H1 (cell line): ENCODE data around the gene INPP4A. TPM values are rescaled to one million over a fixed set of nuclear protein-coding genes. Genes with fewer than 3 reads are reported as not detected.

Source experiments
- CTCF ChIA-PET: fragments of 300-600 bp; sonication (Branson Sonifier 250); formaldehyde crosslinking; loops from one replicate; lab custom pipeline; 2021; ENCODE audit not compliant: partially characterized antibody; lab: Charles Lee
- POLR2A ChIA-PET: fragments of 300-600 bp; sonication (Branson Sonifier 250); formaldehyde crosslinking; loops from one replicate; lab custom pipeline; 2021; ENCODE audit warnings: inconsistent platforms; ENCODE audit not compliant: partially characterized antibody; lab: Charles Lee
- DNase-seq, 2 experiments: peaks; one replicate each; pipeline versions ENCODE4 v3.0.0 to v3.0.0-alpha.2; 2010 to 2022; ENCODE audit warnings: low spot score in 2 of 2, low read depth in 1 of 2, mixed read lengths in 1 of 2
- FAIRE-seq: peaks from 2 replicates; lab custom pipeline; 2011; peaks lifted over from hg19 to GRCh38; lab: Jason Lieb, UNC
- H2AFZ ChIP-seq: 2 replicates; pipeline ENCODE4 v1.8.1; 2012; ENCODE audit warnings: low read length, inconsistent platforms
- H2AK5ac ChIP-seq: 2 replicates; pipeline ENCODE4 v1.6.1; 2013; ENCODE audit warnings: low read depth, low read length
- H2BK120ac ChIP-seq: replicated peaks from 2 replicates; pipeline ENCODE3; 2013; ENCODE audit warnings: low read depth, low read length, inconsistent platforms
- H2BK12ac ChIP-seq: 2 replicates; pipeline ENCODE4 v1.6.1; 2013; ENCODE audit warnings: low read depth, low read length
- H2BK15ac ChIP-seq: 2 replicates; pipeline ENCODE4 v1.6.1; 2013; ENCODE audit warnings: low read length
- H2BK20ac ChIP-seq: 2 replicates; pipeline ENCODE4 v1.6.1; 2013; ENCODE audit warnings: low read length
- H2BK5ac ChIP-seq: 2 replicates; pipeline ENCODE4 v1.6.1; 2013; ENCODE audit warnings: low read depth, low read length
- H3K14ac ChIP-seq: 2 replicates; pipeline ENCODE4 v1.6.1; 2013; ENCODE audit warnings: inconsistent platforms; ENCODE audit not compliant: insufficient read length
- H3K18ac ChIP-seq: 2 replicates; pipeline ENCODE4 v1.6.1; 2013; ENCODE audit warnings: low read length; ENCODE audit errors: extremely low read depth
- H3K23ac ChIP-seq: 2 replicates; pipeline ENCODE4 v1.6.1; 2013; ENCODE audit warnings: inconsistent platforms; ENCODE audit not compliant: insufficient read length
- H3K23me2 ChIP-seq: 2 replicates; pipeline ENCODE4 v1.6.1; 2013; ENCODE audit warnings: low read depth, low read length
- H3K27ac ChIP-seq: 2 replicates; pipeline ENCODE4 v1.6.1; 2011; ENCODE audit warnings: low read depth, low read length, inconsistent platforms
- H3K27me3 ChIP-seq, 4 experiments: replicated peaks in 1 of 4; 1 replicate in 1 of 4; 2 replicates in 3 of 4; pipeline versions ENCODE4 v1.6.1 to v1.8.1; 2011 to 2013; ENCODE audit warnings: low read length in 3 of 4, mild to moderate bottlenecking in 3 of 4, inconsistent platforms in 2 of 4, mixed read lengths in 2 of 4, moderate library complexity in 1 of 4; ENCODE audit not compliant: control insufficient read depth in 3 of 4, insufficient read depth in 3 of 4; ENCODE audit errors: extremely low read depth in 1 of 4
- H3K36me3 ChIP-seq, 4 experiments: 2 replicates each; pipeline versions ENCODE4 v1.6.1 to v1.8.1; 2011 to 2013; ENCODE audit warnings: mild to moderate bottlenecking in 4 of 4, low read length in 3 of 4, moderate library complexity in 2 of 4, control low read depth in 1 of 4, inconsistent platforms in 1 of 4; ENCODE audit not compliant: insufficient read depth in 4 of 4, control insufficient read depth in 2 of 4
- H3K4ac ChIP-seq: replicated peaks from 2 replicates; pipeline ENCODE3; 2013; ENCODE audit warnings: low read length, low read depth, mixed read lengths, inconsistent platforms; ENCODE audit not compliant: insufficient read length
- H3K4me1 ChIP-seq, 4 experiments: replicated peaks in 1 of 4; 1 replicate in 1 of 4; 2 replicates in 3 of 4; pipeline versions ENCODE4 v1.6.1 to v1.8.1; 2011 to 2013; ENCODE audit warnings: low read length in 3 of 4, inconsistent platforms in 2 of 4, mixed read lengths in 1 of 4; ENCODE audit not compliant: insufficient read depth in 4 of 4, control insufficient read depth in 3 of 4
- H3K4me2 ChIP-seq, 2 experiments: 2 replicates each; pipeline versions ENCODE4 v1.6.1 to v1.8.1; 2011 to 2013; ENCODE audit warnings: low read depth in 2 of 2, low read length in 2 of 2, control low read depth in 1 of 2, inconsistent platforms in 1 of 2, mild to moderate bottlenecking in 1 of 2; ENCODE audit not compliant: insufficient read depth in 1 of 2
- H3K4me3 ChIP-seq, 4 experiments: fragments of 200-600, 300-600 bp in 1 of 4; sonication (generic), shearing (Covaris generic), sonication (Bioruptor Twin) in 1 of 4; 2 replicates each; pipeline versions ENCODE4 v1.5.1 to v1.8.1; 2011 to 2016; ENCODE audit warnings: low read length in 4 of 4, low read depth in 3 of 4, control low read depth in 2 of 4, inconsistent platforms in 2 of 4, mild to moderate bottlenecking in 2 of 4, mixed read lengths in 1 of 4, moderate library complexity in 1 of 4; ENCODE audit not compliant: insufficient read depth in 2 of 4; ENCODE audit errors: extremely low read depth in 1 of 4
- H3K56ac ChIP-seq: replicated peaks from 2 replicates; pipeline ENCODE3; 2013; ENCODE audit warnings: low read depth, mild to moderate bottlenecking, mixed read lengths, low read length, inconsistent platforms; ENCODE audit not compliant: insufficient read length
- H3K79me1 ChIP-seq: 2 replicates; pipeline ENCODE4 v1.6.1; 2013; ENCODE audit warnings: low read depth, low read length, control low read depth
- H3K79me2 ChIP-seq, 2 experiments: 2 replicates each; pipeline versions ENCODE4 v1.6.1 to v1.8.1; 2012 to 2013; ENCODE audit warnings: low read length in 2 of 2, mild to moderate bottlenecking in 2 of 2, inconsistent platforms in 1 of 2; ENCODE audit not compliant: insufficient read depth in 2 of 2, control insufficient read depth in 1 of 2
- H3K9ac ChIP-seq, 4 experiments: replicated peaks in 1 of 4; 1 replicate in 1 of 4; 2 replicates in 3 of 4; pipeline versions ENCODE4 v1.6.1 to v1.8.1; 2011 to 2013; ENCODE audit warnings: low read depth in 3 of 4, low read length in 3 of 4, control low read depth in 2 of 4, mild to moderate bottlenecking in 2 of 4, moderate library complexity in 2 of 4, inconsistent platforms in 1 of 4; ENCODE audit errors: extremely low read depth in 1 of 4
- H3K9me3 ChIP-seq, 2 experiments: 2 replicates each; pipeline versions ENCODE4 v1.6.1 to v1.8.1; 2012 to 2013; ENCODE audit warnings: mild to moderate bottlenecking in 2 of 2, moderate library complexity in 2 of 2, control low read depth in 1 of 2, inconsistent platforms in 1 of 2, low read depth in 1 of 2, low read length in 1 of 2, mixed read lengths in 1 of 2; ENCODE audit not compliant: insufficient read depth in 2 of 2
- H4K20me1 ChIP-seq, 2 experiments: replicated peaks in 1 of 2; 2 replicates each; pipeline versions ENCODE3 to v1.8.1; 2011 to 2013; ENCODE audit warnings: inconsistent platforms in 2 of 2, low read length in 2 of 2, mild to moderate bottlenecking in 1 of 2; ENCODE audit not compliant: insufficient read depth in 2 of 2, control insufficient read depth in 1 of 2
- H4K5ac ChIP-seq: 2 replicates; pipeline ENCODE4 v1.6.1; 2013; ENCODE audit warnings: low read length, low read depth, mixed read lengths, inconsistent platforms; ENCODE audit not compliant: insufficient read length
- H4K8ac ChIP-seq: 2 replicates; pipeline ENCODE4 v1.8.0; 2013; ENCODE audit warnings: mild to moderate bottlenecking, moderate library complexity, low read length, inconsistent platforms; ENCODE audit not compliant: insufficient read depth; ENCODE audit errors: extremely low read depth
- H4K91ac ChIP-seq: replicated peaks from 2 replicates; pipeline ENCODE3; 2013; ENCODE audit warnings: low read length, mixed read lengths, inconsistent platforms; ENCODE audit not compliant: insufficient read length
- BACH1 ChIP-seq: IDR thresholded peaks from 2 replicates; pipeline ENCODE4 v1.6.1; 2012; ENCODE audit warnings: low read length, improper control_type of control experiment
- CTBP2 ChIP-seq: IDR thresholded peaks from 2 replicates; pipeline ENCODE4 v1.7.0; 2011; ENCODE audit warnings: borderline replicate concordance, mild to moderate bottlenecking, moderate library complexity, mixed read lengths, low read length; ENCODE audit not compliant: insufficient read depth, insufficient read length
- FOSL1 ChIP-seq: IDR thresholded peaks from 2 replicates; pipeline ENCODE4 v1.6.1; 2011; ENCODE audit warnings: mild to moderate bottlenecking, low read depth, low read length, moderate library complexity; ENCODE audit not compliant: insufficient read depth
- KDM1A ChIP-seq: fragments of 200-600, 300-600 bp; sonication (generic); IDR thresholded peaks from 2 replicates; pipeline ENCODE4 v1.7.1; 2016; ENCODE audit warnings: mild to moderate bottlenecking, low read length, borderline replicate concordance
- KDM5A ChIP-seq: fragments of 200-600 bp; IDR thresholded peaks from 2 replicates; pipeline ENCODE4 v1.7.1; 2012; ENCODE audit warnings: mild to moderate bottlenecking, low read length, inconsistent platforms, mixed read lengths
- PHF8 ChIP-seq: fragments of 200-600 bp; sonication (generic); conservative IDR thresholded peaks from 2 replicates; pipeline ENCODE4 v1.7.1; 2012; ENCODE audit warnings: low read depth, mild to moderate bottlenecking, inconsistent platforms, low read length, moderate library complexity
- POLR2AphosphoS5 ChIP-seq: IDR thresholded peaks from 2 replicates; pipeline ENCODE4 v1.6.1; 2011; ENCODE audit warnings: low read depth, low read length
- RNF2 ChIP-seq: fragments of 200-900, 300-1000 bp; sonication (generic); IDR thresholded peaks from 2 replicates; pipeline ENCODE4 v1.7.1; 2016; ENCODE audit warnings: borderline replicate concordance, low read depth, mild to moderate bottlenecking, antibody characterized with exemption, low read length; ENCODE audit not compliant: poor library complexity, severe bottlenecking; ENCODE audit errors: missing control alignments
- WGBS, 2 experiments: shearing (Covaris generic) in 1 of 2; methylation state at CpG; one replicate each; pipeline versions ENCODE4 v1.1.6 to v1.1.7; 2013 to 2015; ENCODE audit warnings: low lambda C conversion rate in 2 of 2, mixed read lengths in 2 of 2, inconsistent platforms in 1 of 2, low coverage in 1 of 2, missing lambda C conversion rate in 1 of 2; ENCODE audit not compliant: insufficient replicate concordance in 2 of 2, insufficient coverage in 1 of 2, insufficient read length in 1 of 2; ENCODE audit errors: extremely low coverage in 1 of 2, missing lambda C conversion rate in 1 of 2; 5-methylcytosine and 5-hydroxymethylcytosine counted together
- polyA plus RNA-seq, 7 experiments: library from polyadenylated mRNA; depleted of rRNA in 3 of 7; stranded (reverse) in 5 of 7; unstranded in 2 of 7; fragments of >200 nt in 5 of 7; fragments of 200-250 nt in 2 of 7; gene quantifications; 1 replicate in 5 of 7; 2 replicates in 1 of 7; 4 replicates in 1 of 7; pipeline versions ENCODE4 v1.2.1 to v1.2.3, GENCODE V29; 2011 to 2013; ENCODE audit warnings: missing spikeins in 2 of 7, mixed read lengths in 2 of 7
- total RNA-seq: library from RNA; stranded (reverse); fragmentation: NEBNext Ultra II Directional; extraction: Animal tissue kit (Norgen Biotek cat#: 25700); gene quantifications from 2 replicates; pipeline ENCODE4 v1.2.1, GENCODE V29; 2021

The INPP4A gene
- total and polyA plus RNA-seq, 2 of the 8 experiments (the other 6 are each of a cell fraction or from before 2014, with no cell fraction given), result 25.6 to 34.3 TPM

GRCh38 chr2:98489486-98489885, 44.8 kb downstream of the INPP4A start:
- no peak for FAIRE-seq
- no peak overlapping the region for H2AK5ac ChIP-seq
- H2BK15ac ChIP-seq, result no peak overlapping the region
- 95% methylated on average over 3 of the region's 3 CpGs; no CpG with 5 or more reads in 1 of the 2 experiments for WGBS, 2 experiments
- H3K9me3 ChIP-seq, result peaks cover 3 to 6% of the 10 kb centered on the region in 2 experiments; a peak in 3 of 4 replicates
- no peak overlapping the region for H3K4me3 ChIP-seq
- H2BK20ac ChIP-seq, result no peak overlapping the region
- no peak overlapping the region for H2BK120ac ChIP-seq
- no peak overlapping the region for H3K4me2 ChIP-seq
- no peak overlapping the region for H3K23ac ChIP-seq
- no peak overlapping the region for H2AFZ ChIP-seq
- H3K79me1 ChIP-seq, result peaks cover 7% of the 10 kb centered on the region; the same call in 1 of the 2 replicates
- peaks cover 6 to 85% of the 10 kb centered on the region in 2 experiments; a peak in 2 of 4 replicates for H3K79me2 ChIP-seq
- no peak overlapping the region for H3K14ac ChIP-seq
- no peaks in the 10 kb centered on the region for H3K23me2 ChIP-seq
- ChIA-PET POLR2A (no interaction called here), CTCF (interaction anchor here (1.1 to 4.9 kb wide), 12 partner anchors 10 to 81 kb away, joined by 4 to 30 read pairs (median 10); no protein-coding TSS in a partner anchor)
- no peak overlapping the region for H4K5ac ChIP-seq
- H3K27ac ChIP-seq, result no peak overlapping the region
- no peak for DNase-seq
- no peaks in the 10 kb centered on the region for H3K27me3 ChIP-seq
- H2BK12ac ChIP-seq, result no peak overlapping the region
- TF ChIP-seq POLR2AphosphoS5 (no peak), RNF2 (no peak), KDM5A (no peak), CTBP2 (no peak), BACH1 (no peak), KDM1A (no peak), PHF8 (no peak), FOSL1 (no peak)
- peaks cover 3 to 14% of the 10 kb centered on the region in 2 experiments for H4K20me1 ChIP-seq
- H3K9ac ChIP-seq, result no peak overlapping the region
- H3K4ac ChIP-seq, result no peak overlapping the region
- H3K18ac ChIP-seq, result no peak overlapping the region
- H4K8ac ChIP-seq, result no peak overlapping the region
- H4K91ac ChIP-seq, result no peak overlapping the region
- H3K56ac ChIP-seq, result no peak overlapping the region
- H3K4me1 ChIP-seq, result peaks cover 5 to 16% (median 9%) of the 10 kb centered on the region in 4 experiments; a peak in 6 of 7 replicates
- no peak overlapping the region for H2BK5ac ChIP-seq
- no peaks in the 10 kb centered on the region; a peak in 1 of 8 replicates for H3K36me3 ChIP-seq
